A549 (cell line): ENCODE measurements around the gene CDC42BPB.

Experiments used
- CEBPB ChIP-seq, 2 experiments: fragments of >200 bp in 1 of 2; sonication (Bioruptor Twin) in 1 of 2; formaldehyde crosslinking in 1 of 2; IDR thresholded peaks; 2 replicates each; pipeline ENCODE4 v1.6.1; 2012 to 2016
- EHMT2 ChIP-seq: fragments of 200-600 bp; sonication (generic); IDR thresholded peaks from 2 replicates; pipeline ENCODE4 v1.6.1; 2016; ENCODE audit warnings: antibody characterized with exemption, low read depth, mild to moderate bottlenecking, moderate library complexity
- EP300 ChIP-seq, 2 experiments: fragments of >200 bp; sonication (Bioruptor Twin); formaldehyde crosslinking; IDR thresholded peaks; 2 replicates in 1 of 2; 3 replicates in 1 of 2; pipeline ENCODE4 v1.6.1; 2016 to 2017
- JUN ChIP-seq, 2 experiments: fragments of >200 bp; sonication (Bioruptor Twin); formaldehyde crosslinking; IDR thresholded peaks; 2 replicates in 1 of 2; 3 replicates in 1 of 2; pipeline ENCODE4 v1.6.1; 2016 to 2017
- JUNB ChIP-seq: fragments of >200 bp; sonication (Bioruptor Twin); formaldehyde crosslinking; IDR thresholded peaks from 2 replicates; pipeline ENCODE4 v1.6.1; 2016
- MAZ ChIP-seq: fragments of 150-350 bp; IDR thresholded peaks from 2 replicates; pipeline ENCODE4 v1.6.1; 2014; ENCODE audit warnings: antibody characterized with exemption, low read depth, low read length, borderline replicate concordance
- NPAS2 ChIP-seq: fragments of 250-450 bp; sonication (Bioruptor Pico); IDR thresholded peaks from 2 replicates; pipeline ENCODE4 v1.8.0; 2022; ENCODE audit warnings: mild to moderate bottlenecking, moderate library complexity, borderline replicate concordance
- POLR2A ChIP-seq: IDR thresholded peaks from 2 replicates; pipeline ENCODE4 v1.6.1; 2012; ENCODE audit warnings: mild to moderate bottlenecking, low read length
- SREBF2 ChIP-seq: fragments of 450-650 bp; IDR thresholded peaks from 2 replicates; pipeline ENCODE4 v1.6.1; 2014; ENCODE audit warnings: mild to moderate bottlenecking, moderate library complexity
- TF ChIP-seq, protein P1 (sequence below): IDR thresholded peaks from 2 replicates; pipeline ENCODE4 v1.6.1; 2012
- TF ChIP-seq, protein P2 (sequence below): fragments of >200 bp; sonication (Bioruptor Twin); formaldehyde crosslinking; IDR thresholded peaks from 3 replicates; pipeline ENCODE4 v1.5.1; 2016

DNA sequence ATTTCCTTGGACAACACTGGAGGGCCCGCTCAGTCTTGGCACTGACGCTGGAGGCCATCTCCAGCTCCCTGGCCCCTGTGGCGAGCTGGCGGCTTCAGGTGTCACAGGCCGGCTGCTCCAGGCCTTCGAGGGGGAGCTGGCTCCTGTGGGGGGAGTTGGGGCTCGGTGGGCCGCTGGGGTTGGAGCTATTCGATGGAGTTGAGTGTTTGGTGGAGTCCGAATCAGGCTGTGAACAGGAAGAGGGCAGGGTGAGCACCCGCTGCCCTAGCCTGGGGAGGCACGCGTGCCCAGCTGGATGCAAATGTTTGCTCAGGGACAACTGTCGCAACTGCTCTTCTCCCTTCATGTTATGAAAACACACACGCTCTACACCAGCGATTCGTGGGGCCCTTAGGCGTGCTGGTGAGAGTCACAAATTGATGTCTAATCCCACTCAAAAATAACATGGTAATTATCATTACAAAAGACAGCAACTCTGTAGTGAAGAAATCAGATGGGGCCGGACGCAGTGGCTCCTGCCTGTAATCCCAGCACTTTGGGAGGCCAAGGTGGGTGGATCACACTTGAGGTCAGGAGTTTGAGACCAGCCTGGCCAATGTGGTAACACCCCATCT, 123.6 kb downstream of the CDC42BPB start:
- TF ChIP-seq, protein P1, sequence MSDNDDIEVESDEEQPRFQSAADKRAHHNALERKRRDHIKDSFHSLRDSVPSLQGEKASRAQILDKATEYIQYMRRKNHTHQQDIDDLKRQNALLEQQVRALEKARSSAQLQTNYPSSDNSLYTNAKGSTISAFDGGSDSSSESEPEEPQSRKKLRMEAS: no peak
- TF ChIP-seq, protein P2, sequence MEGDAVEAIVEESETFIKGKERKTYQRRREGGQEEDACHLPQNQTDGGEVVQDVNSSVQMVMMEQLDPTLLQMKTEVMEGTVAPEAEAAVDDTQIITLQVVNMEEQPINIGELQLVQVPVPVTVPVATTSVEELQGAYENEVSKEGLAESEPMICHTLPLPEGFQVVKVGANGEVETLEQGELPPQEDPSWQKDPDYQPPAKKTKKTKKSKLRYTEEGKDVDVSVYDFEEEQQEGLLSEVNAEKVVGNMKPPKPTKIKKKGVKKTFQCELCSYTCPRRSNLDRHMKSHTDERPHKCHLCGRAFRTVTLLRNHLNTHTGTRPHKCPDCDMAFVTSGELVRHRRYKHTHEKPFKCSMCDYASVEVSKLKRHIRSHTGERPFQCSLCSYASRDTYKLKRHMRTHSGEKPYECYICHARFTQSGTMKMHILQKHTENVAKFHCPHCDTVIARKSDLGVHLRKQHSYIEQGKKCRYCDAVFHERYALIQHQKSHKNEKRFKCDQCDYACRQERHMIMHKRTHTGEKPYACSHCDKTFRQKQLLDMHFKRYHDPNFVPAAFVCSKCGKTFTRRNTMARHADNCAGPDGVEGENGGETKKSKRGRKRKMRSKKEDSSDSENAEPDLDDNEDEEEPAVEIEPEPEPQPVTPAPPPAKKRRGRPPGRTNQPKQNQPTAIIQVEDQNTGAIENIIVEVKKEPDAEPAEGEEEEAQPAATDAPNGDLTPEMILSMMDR: no peak
- TF ChIP-seq NPAS2 (CRISPR knock-in tag) (no peak), EHMT2 (no peak), POLR2A (no peak), CEBPB (IDR thresholded peaks at IDR 0.05) (no peak), EP300 (IDR thresholded peaks at IDR 0.05) (no peak), SREBF2 (no peak), JUN (IDR thresholded peaks at IDR 0.05) (no peak), MAZ (no peak), JUNB (no peak)
